IPS-NIHi7 (cell line): ENCODE data around the gene MBLAC2.

Experiments used
- DNase-seq: peaks from one replicate; pipeline ENCODE4 v3.0.0; 2012; ENCODE audit warnings: mixed read lengths; ENCODE audit errors: extremely low spot score

The MBLAC2 gene

GRCh38 chr5:90461288-90461687 lies 13.3 kb downstream of the MBLAC2 start:
- DNase-seq = no peak

GRCh38 chr5:90446961-90447360 lies 27.6 kb downstream of the MBLAC2 start:
- no peak for DNase-seq

GRCh38 chr5:90440644-90441043 lies 33.9 kb downstream of the MBLAC2 start:
- DNase-seq = no peak

GRCh38 chr5:90438100-90438499 lies 36.5 kb downstream of the MBLAC2 start:
- no peak for DNase-seq

GRCh38 chr5:90437663-90438062 lies 36.9 kb downstream of the MBLAC2 start:
- DNase-seq = no peak

- peak; percentile 50 for DNase-seq
Measured at GRCh38 chr5:90434116-90434714, 40.4 kb downstream of the MBLAC2 start.

GRCh38 chr5:90424245-90424644 lies 50.3 kb downstream of the MBLAC2 start:
- no peak for DNase-seq

GRCh38 chr5:90421136-90421535 lies 53.4 kb downstream of the MBLAC2 start:
- peak; percentile 52 for DNase-seq

GRCh38 chr5:90418214-90418613 lies 56.4 kb downstream of the MBLAC2 start:
- no peak for DNase-seq

GRCh38 chr5:90410178-90410762 lies 64.3 kb downstream of the MBLAC2 start:
- DNase-seq = no peak

- peak; percentile 93 for DNase-seq
Measured at GRCh38 chr5:90409318-90410177, 65.0 kb downstream of the MBLAC2 start, which contains the start of gene CETN3. CETN3 (minus strand) TSS chr5:90409756; CDS start chr5:90409661, 95 bp downstream.

GRCh38 chr5:90408571-90409317 lies 65.8 kb downstream of the MBLAC2 start:
- DNase-seq = no peak
